GM19324 (cell line): Measurements from ENCODE around the gene THOP1.

Source experiments
- ATAC-seq: cut with Tn5 transposase; IDR thresholded peaks from one replicate; pipeline ENCODE4 v1.9.1; 2021; ENCODE audit warnings: mild to moderate bottlenecking, moderate library complexity; ENCODE audit not compliant: unreplicated experiment, low FRiP score

The THOP1 gene

GRCh38 chr19:2846180-2846894 is 61.0 kb downstream of the THOP1 start:
- ATAC-seq: no peak

- no peak for ATAC-seq
Observed at GRCh38 chr19:2847507-2847906, 62.2 kb downstream of the THOP1 start.

- no peak for ATAC-seq
Observed at GRCh38 chr19:2848616-2849015, 63.3 kb downstream of the THOP1 start.

- ATAC-seq: no peak
Observed at GRCh38 chr19:2850256-2850925, 65.1 kb downstream of the THOP1 start.

- no peak for ATAC-seq
Observed at GRCh38 chr19:2852598-2852997, 67.3 kb downstream of the THOP1 start.

GRCh38 chr19:2853015-2853606 is 67.8 kb downstream of the THOP1 start:
- no peak for ATAC-seq

DNA sequence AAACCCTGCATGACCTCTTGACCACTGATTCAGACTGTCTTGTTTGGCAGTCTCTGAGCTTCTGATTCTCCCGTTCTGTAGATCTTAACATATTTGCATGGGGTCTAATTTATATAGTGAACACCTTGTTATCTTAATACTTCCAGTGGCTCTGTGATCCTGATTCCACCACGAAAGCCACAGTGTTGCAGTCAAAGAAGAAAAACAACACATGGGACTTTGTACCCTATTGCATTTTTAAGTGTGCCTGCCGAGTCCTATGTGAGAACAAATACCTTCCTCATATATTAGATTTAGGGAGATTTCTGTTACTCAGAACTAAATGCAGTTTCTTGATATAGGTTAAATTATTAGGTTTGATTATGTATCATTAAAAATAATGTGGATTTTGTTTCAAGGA is 69.5 kb downstream of the THOP1 start:
- no peak for ATAC-seq

- no peak for ATAC-seq
Observed at GRCh38 chr19:2856457-2857050, 71.3 kb downstream of the THOP1 start.

GRCh38 chr19:2858864-2859263 is 73.6 kb downstream of the THOP1 start:
- no peak for ATAC-seq

GRCh38 chr19:2863816-2864215 is 78.5 kb downstream of the THOP1 start:
- ATAC-seq: no peak
